HEK293T (cell line): ENCODE measurements around the gene SYT13.

Source experiments
- CTCF ChIA-PET: fragments of 350-600 bp; formaldehyde crosslinking; extraction: SDS; loops from one replicate; lab custom pipeline; 2021; ENCODE audit warnings: antibody characterized with exemption, inconsistent platforms; lab: Yijun Ruan, JAX
- POLR2A ChIA-PET: fragments of 350-600 bp; formaldehyde crosslinking; extraction: SDS; loops from one replicate; lab custom pipeline; 2020; ENCODE audit warnings: antibody characterized with exemption, inconsistent platforms; lab: Yijun Ruan, JAX
- DNase-seq: peaks from one replicate; pipeline ENCODE4 v3.0.0; 2012; ENCODE audit warnings: mixed read lengths; ENCODE audit errors: extremely low spot score
- ARNT ChIP-seq: fragments of 450-650 bp; IDR thresholded peaks from 2 replicates; pipeline ENCODE4 v1.6.1; 2017; ENCODE audit warnings: mild to moderate bottlenecking
- BHLHE40 ChIP-seq: fragments of 450-650 bp; IDR thresholded peaks from 2 replicates; pipeline ENCODE4 v1.6.1; 2016; ENCODE audit warnings: mild to moderate bottlenecking, moderate library complexity, borderline replicate concordance
- CTBP1 ChIP-seq: fragments of 450-650 bp; IDR thresholded peaks from 2 replicates; pipeline ENCODE4 v1.6.1; 2016; ENCODE audit warnings: borderline replicate concordance
- ELF4 ChIP-seq: fragments of 450-650 bp; IDR thresholded peaks from 2 replicates; pipeline ENCODE4 v1.6.1; 2017; ENCODE audit warnings: antibody characterized with exemption
- FOXA1 ChIP-seq: fragments of 450-650 bp; IDR thresholded peaks from 2 replicates; pipeline ENCODE4 v1.6.1; 2016; ENCODE audit warnings: mild to moderate bottlenecking
- FOXK2 ChIP-seq: fragments of 450-650 bp; IDR thresholded peaks from 2 replicates; pipeline ENCODE4 v1.6.1; 2016; ENCODE audit warnings: mild to moderate bottlenecking
- FOXM1 ChIP-seq: fragments of 450-650 bp; IDR thresholded peaks from 2 replicates; pipeline ENCODE4 v1.6.1; 2017; ENCODE audit warnings: mild to moderate bottlenecking, borderline replicate concordance
- HDGF ChIP-seq: fragments of 450-650 bp; IDR thresholded peaks from 2 replicates; pipeline ENCODE4 v1.6.1; 2017; ENCODE audit warnings: antibody characterized with exemption, borderline replicate concordance
- L3MBTL2 ChIP-seq: fragments of 450-650 bp; conservative IDR thresholded peaks from 2 replicates; pipeline ENCODE4 v1.6.1; 2016; ENCODE audit warnings: mild to moderate bottlenecking
- LEF1 ChIP-seq: fragments of 450-650 bp; IDR thresholded peaks from 2 replicates; pipeline ENCODE4 v1.6.1; 2017; ENCODE audit warnings: mild to moderate bottlenecking, borderline replicate concordance
- NFRKB ChIP-seq: fragments of 450-650 bp; IDR thresholded peaks from 2 replicates; pipeline ENCODE4 v1.6.1; 2016; ENCODE audit warnings: mild to moderate bottlenecking, moderate library complexity
- SP1 ChIP-seq: fragments of 450-650 bp; IDR thresholded peaks from 2 replicates; pipeline ENCODE4 v1.6.1; 2017
- SUZ12 ChIP-seq: fragments of 450-650 bp; IDR thresholded peaks from 2 replicates; pipeline ENCODE4 v1.6.1; 2016; ENCODE audit warnings: mild to moderate bottlenecking
- TARDBP ChIP-seq: fragments of 450-650 bp; IDR thresholded peaks from 2 replicates; pipeline ENCODE4 v1.6.1; 2016
- ZNF384 ChIP-seq: fragments of 450-650 bp; IDR thresholded peaks from 2 replicates; pipeline ENCODE4 v1.6.1; 2016
- TF ChIP-seq, protein P1 (sequence below): fragments of 450-650 bp; IDR thresholded peaks from 2 replicates; pipeline ENCODE4 v1.6.1; 2016

The SYT13 gene

DNA sequence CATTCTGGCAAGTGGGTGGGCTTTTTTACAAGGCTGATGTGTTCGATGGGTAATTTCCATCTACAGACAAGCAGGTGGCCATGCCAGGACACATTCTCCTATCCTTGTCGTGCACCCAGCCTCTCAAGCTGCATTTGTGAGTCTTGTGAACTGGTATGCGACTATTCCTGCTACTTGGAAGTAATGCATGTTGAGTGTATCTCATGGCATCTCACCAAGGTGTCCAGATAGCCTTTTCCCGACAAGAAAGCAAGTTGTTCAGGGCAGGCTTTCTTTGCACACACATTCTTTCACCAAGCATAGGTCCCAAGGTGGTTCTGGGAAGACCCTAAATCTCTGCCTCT lies 18.8 kb upstream of the SYT13 start:
- POLR2A ChIA-PET: no interaction called here
- no peak for DNase-seq
- CTCF ChIA-PET: no interaction called here
- TF ChIP-seq ARNT (no peak), ELF4 (no peak), CTBP1 (no peak), FOXA1 (no peak), FOXK2 (no peak), NFRKB (no peak), ZNF384 (no peak), L3MBTL2 (no peak), FOXM1 (no peak), SUZ12 (no peak), SP1 (no peak), HDGF (no peak), LEF1 (no peak), TARDBP (no peak), BHLHE40 (no peak)
- TF ChIP-seq, protein P1, sequence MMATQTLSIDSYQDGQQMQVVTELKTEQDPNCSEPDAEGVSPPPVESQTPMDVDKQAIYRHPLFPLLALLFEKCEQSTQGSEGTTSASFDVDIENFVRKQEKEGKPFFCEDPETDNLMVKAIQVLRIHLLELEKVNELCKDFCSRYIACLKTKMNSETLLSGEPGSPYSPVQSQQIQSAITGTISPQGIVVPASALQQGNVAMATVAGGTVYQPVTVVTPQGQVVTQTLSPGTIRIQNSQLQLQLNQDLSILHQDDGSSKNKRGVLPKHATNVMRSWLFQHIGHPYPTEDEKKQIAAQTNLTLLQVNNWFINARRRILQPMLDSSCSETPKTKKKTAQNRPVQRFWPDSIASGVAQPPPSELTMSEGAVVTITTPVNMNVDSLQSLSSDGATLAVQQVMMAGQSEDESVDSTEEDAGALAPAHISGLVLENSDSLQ: no peak

- CTCF ChIA-PET: no interaction called here
- DNase-seq: no peak
- TF ChIP-seq FOXA1: no peak
- TF ChIP-seq SP1: no peak
- TF ChIP-seq ZNF384: no peak
- TF ChIP-seq, protein P1: no peak
- no peak for TF ChIP-seq ARNT
- no peak for TF ChIP-seq ELF4
- no peak for TF ChIP-seq CTBP1
- no peak for TF ChIP-seq L3MBTL2
- TF ChIP-seq SUZ12: no peak
- POLR2A ChIA-PET: no interaction called here
Measured at GRCh38 chr11:45304111-45304991, 18.2 kb upstream of the SYT13 start.

- CTCF ChIA-PET: no interaction called here
Measured at GRCh38 chr11:45303316-45303715, 17.2 kb upstream of the SYT13 start.

DNA sequence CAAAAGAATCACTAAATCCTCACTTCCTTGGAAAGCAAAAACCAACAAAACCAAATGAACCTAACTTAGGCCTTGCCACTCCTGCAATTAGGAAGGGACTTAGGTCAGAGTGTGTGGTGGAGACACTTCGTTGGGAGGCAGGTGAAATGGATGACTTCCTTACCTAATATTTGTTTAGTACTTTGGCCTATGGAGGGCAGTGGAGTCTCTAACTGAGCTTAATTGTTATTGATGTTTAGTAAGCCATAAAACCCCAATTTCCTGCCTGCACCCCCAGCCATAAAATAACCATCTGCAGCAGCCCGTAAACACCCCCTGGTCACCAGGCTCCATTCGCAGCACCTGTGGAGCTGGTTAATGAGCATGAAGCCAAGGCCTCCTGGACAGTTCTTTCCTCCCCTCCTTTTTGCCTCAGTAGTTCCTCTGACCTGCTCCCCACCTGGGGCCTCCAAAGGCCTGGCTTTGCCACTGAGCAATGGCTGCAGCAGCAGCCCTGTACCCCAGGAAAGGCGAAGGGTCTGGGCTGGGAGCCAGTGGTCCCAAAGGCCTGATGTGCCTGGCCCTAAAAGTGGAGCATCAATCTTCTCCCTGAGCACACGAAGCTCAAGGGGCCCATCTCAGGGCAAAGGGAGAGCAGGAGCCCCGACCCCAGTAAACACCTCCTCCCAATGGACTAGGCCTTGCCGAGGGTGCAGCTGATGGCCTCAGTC lies 15.6 kb upstream of the SYT13 start:
- CTCF ChIA-PET: no interaction called here
- POLR2A ChIA-PET: no interaction called here
- TF ChIP-seq, protein P1: no peak
- TF ChIP-seq NFRKB: no peak
- TF ChIP-seq CTBP1: no peak
- TF ChIP-seq HDGF: no peak
- no peak for TF ChIP-seq TARDBP
- TF ChIP-seq L3MBTL2: no peak
- no peak for TF ChIP-seq SP1
- no peak for TF ChIP-seq SUZ12
- TF ChIP-seq FOXM1: no peak
- no peak for TF ChIP-seq LEF1
- no peak for TF ChIP-seq ZNF384
- no peak for TF ChIP-seq FOXK2
- no peak for TF ChIP-seq ARNT
- no peak for TF ChIP-seq BHLHE40
- no peak for DNase-seq

More at GRCh38 chr11:45303316-45303715, 17.2 kb upstream of the SYT13 start:
- no peak for TF ChIP-seq BHLHE40
- TF ChIP-seq FOXA1: no peak
- no peak for TF ChIP-seq L3MBTL2
- no peak for TF ChIP-seq HDGF
- TF ChIP-seq ARNT: no peak
- TF ChIP-seq FOXK2: no peak
- POLR2A ChIA-PET: no interaction called here
- DNase-seq: no peak

GRCh38 chr11:45300715-45301114 lies 14.6 kb upstream of the SYT13 start:
- no peak for DNase-seq
- ChIA-PET POLR2A (no interaction called here), CTCF (no interaction called here)
- TF ChIP-seq TARDBP: no peak
- TF ChIP-seq FOXK2: no peak
- TF ChIP-seq, protein P1: no peak
- no peak for TF ChIP-seq L3MBTL2
- TF ChIP-seq LEF1: no peak
- no peak for TF ChIP-seq ZNF384
- TF ChIP-seq BHLHE40: no peak
- no peak for TF ChIP-seq HDGF
- no peak for TF ChIP-seq SP1
- no peak for TF ChIP-seq NFRKB
- no peak for TF ChIP-seq CTBP1
- TF ChIP-seq ELF4: no peak
- no peak for TF ChIP-seq ARNT
- TF ChIP-seq SUZ12: no peak
- TF ChIP-seq FOXA1: no peak
- TF ChIP-seq FOXM1: no peak
